Left renal cortex interstitium (tissue), 4 donors: ENCODE results near the gene IKZF1. TPM values are rescaled to one million over a fixed set of nuclear protein-coding genes. Genes with fewer than 3 reads are reported as not detected.

Experiments used
- DNase-seq, 4 donors: peaks; one replicate each; pipeline ENCODE4 v3.0.0-alpha.2; 2013; ENCODE audit warnings: low read depth in 4 of 4, low spot score in 2 of 4, missing footprints in 1 of 4
- polyA plus RNA-seq, 4 donors: library from polyadenylated mRNA; unstranded; fragments of 120-200 nt; gene quantifications; one replicate each; pipeline ENCODE4 v1.2.1, GENCODE V29; 2013; ENCODE audit not compliant: insufficient read length in 4 of 4

The IKZF1 gene
- polyA plus RNA-seq, 4 donors: 1.3 to 2.5 (median 1.5) TPM

DNA sequence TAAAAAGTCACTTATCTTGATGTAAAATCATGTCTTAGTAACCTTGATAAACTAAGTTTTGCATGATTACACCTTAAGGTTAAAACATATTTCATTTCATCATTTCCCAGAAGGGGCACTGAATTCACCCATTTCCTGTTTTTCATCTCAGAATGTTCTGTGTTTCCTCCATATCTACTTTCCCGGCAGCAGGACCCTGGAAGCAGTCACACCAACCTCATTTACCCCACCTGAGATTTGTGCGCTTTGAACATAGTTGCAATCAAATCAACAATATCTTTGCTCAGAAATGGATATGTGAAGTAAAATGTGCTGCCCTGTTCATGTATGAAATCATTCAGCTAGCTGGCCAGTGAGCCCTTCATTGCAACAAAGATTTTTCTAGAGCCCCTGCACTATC, 46.8 kb downstream of the IKZF1 start:
- DNase-seq: no peak

DNA sequence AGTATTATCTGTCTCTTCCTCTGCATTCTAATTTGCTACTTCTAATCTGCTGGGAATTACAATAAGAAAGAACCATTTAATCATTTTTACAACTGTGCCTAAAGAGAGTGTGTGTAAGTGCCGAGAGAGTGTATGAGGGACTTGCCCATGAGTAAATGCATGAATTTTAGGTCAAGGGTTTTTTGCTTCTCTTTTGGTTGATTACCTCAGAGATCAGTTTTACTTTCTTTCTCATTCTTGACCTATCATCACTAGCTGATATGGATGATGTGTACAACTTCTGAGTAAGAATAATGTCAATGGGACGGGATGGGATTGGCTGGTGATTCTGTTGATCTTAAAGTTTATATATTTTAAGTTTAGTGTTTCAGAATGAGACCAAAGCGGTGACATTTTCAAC, 47.8 kb downstream of the IKZF1 start:
- DNase-seq: no peak

DNA sequence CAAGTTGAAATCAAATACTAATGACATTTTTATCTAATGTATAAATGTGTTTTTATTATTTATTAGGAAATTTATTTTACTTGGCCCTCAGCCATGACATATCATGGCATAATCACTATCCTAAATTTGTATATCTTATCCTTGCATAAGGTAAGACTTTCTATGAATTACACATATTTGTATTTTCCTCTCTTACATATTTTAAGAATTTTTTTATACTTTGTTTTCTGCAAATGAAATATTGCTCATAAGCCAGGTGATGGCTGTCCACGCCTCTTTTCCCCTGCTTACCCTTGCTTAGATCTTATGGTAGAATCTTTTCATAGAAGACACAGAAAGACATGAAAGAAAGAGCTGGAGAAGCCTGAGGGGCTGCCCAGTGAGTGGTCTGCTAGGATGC, 48.2 kb downstream of the IKZF1 start:
- no peak for DNase-seq

DNA sequence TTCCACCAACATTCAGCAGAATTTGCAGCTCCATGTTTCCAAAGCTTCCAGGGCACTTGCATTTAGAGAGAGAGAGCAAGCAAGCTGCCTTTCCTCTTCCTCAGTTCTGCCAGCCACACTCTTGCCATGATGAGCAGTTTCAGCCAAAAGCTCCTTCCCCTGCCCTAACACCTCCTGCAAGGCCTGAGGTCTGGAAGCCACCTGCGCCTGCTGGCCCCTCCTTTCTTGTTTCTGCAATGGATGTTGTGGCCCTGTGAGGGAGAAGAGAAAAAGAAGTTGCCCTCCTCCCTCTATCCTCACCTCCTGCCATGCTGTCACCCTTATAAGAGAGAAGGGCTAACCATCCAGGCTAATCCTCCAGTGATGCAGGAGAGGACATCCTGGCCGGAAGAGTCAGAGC, 48.7 kb downstream of the IKZF1 start:
- no peak for DNase-seq

DNA sequence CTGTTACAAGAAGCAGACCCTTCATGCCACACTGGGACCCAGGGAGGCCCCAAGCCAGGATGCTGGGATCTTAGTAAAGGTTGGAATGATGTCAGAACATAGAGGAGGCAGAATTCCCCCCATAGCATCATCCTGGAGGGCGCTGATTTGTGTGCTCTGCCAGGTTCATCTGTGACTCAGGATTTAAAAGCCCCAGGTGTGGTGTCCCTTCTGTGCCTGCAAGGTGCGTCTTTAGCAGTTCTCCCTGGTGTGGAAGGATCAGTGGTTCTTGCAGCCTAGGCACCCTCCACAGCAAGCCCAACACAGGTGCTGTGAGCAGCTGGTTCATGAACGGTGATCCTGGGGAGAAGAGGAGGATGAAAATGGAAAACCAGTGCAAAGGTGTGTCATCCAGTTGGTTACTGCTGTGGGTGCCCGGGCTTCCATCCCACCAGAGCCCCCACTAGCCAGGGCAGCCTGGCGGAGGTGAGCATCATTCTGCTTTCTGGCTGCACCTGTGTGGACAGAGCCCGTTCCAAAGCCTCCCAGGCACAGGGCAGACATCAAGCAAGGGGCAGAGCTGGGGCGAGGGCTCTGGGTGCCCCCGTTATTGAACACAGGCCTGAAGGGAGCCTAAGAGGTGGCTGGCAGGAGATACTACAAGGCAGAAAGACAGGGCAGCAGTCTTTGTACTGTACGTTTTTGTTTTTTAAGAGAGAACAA, 49.5 kb downstream of the IKZF1 start:
- DNase-seq: no peak

DNA sequence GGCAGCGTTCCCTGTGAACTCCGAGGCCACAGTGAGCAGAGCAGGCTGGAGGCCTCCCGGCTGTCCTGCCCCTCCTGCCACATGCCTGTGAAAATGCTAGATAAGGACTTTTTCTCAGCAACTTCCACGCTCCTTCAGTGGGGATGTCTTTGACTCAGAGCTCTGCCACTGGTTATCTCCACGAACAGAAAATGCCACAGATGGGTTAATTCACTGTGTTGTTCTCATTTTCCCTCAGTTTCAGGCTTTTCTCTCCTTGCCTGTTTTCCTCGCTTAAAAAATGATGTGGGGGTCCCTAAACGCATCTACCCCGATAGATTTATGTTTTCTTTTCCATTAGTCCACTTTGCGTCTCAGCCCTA, 51.3 kb downstream of the IKZF1 start:
- no peak for DNase-seq

DNA sequence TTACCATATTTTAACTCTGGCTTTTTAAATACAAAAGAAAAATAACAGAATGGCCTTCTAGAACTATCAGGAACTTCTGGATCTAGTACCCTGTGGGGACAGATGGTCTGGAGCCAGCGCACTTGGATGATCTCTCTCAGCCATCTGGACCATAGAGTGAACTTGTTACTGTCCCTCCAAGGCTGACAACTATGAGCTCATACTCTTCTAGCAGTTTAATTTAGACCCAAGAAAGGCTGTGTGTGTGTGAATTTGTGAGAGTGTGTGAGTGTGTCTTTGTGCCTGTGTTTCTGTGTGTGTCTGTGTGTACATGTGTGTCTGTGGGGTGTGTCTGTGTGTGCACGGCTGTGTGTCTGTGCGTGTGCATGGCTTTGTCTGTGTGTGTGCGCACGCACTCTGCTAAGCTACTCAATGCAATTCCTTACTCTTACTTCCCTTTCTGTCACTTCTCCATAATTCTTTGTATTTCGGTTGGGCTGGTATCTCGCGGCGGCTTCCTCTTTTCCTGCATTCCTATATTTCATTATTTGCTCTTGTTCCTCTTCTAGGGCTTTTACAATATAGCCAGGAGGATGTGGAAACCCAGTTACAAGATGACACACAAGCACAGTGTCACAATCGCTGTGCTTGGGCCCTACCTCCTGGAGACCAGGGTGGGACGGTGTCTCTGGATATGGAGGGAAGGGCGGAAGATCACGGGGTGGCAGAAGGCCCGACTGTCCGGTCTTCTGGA, 51.9 kb downstream of the IKZF1 start:
- DNase-seq: no peak

DNA sequence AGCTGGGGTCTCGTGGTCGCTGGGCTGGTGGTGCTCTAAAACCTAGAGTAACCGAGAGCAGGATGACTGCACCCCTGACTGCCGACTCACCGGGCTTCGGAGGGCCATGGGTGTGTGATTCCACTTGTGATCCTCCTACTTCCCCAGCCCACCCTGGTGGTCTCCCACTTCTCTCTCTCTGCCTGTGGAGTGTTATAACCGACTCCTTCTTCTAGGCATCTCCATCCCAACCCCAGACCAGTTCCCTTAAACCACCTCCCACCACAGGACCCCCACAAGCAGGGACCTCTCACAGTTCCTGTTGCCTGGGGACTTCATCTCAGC, 52.4 kb downstream of the IKZF1 start:
- no peak for DNase-seq

DNA sequence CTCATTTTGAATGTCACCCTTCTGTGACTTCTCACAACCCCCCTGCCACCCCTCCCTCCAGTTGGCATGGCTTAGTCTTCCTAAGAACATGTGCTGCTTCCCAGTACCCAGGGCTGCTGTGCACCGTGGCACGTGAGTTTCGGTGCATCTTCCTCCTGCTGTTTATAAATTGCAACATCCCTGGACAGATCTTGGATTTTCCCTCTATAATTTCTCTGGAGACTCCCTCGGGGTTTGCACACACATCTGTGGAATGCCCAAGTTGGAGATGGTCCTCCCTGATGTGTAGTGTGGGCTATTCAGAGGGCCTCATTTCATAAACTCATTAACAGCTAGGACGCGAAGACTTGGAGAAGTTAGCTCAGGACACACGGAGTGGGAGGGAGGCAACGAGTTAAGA, 52.9 kb downstream of the IKZF1 start:
- DNase-seq: no peak

DNA sequence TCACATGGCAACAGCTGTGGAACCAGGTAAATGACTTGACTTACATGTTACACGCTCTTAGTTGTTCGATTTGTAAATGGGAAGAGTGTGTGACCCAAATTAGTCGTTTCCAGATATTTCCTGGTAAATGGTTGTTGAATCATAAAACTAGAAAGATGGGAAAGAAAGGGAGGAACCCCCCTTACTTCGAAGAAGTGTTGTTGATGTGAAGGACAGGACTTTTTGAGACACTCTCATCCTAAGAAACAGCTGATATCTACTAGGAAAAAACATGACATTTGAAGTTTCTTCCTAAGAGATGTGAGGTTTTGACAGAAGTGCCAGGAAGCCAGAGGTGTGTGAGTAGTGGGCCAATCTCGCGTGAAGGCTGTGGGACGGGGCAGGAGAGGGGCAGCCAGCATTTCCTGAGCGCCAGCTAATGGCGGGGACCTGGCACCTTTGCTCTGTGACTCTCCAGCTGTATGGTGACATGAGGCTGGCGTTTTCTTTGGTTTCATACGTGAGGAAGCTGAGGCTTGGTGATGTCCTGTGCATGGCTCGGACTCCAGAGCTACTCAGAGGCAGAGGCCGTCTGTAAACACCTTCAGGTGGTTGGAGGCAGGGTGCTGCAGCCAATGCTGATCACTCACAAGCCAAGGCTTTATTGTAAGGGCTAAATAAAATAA, 53.7 kb downstream of the IKZF1 start:
- DNase-seq: no peak

DNA sequence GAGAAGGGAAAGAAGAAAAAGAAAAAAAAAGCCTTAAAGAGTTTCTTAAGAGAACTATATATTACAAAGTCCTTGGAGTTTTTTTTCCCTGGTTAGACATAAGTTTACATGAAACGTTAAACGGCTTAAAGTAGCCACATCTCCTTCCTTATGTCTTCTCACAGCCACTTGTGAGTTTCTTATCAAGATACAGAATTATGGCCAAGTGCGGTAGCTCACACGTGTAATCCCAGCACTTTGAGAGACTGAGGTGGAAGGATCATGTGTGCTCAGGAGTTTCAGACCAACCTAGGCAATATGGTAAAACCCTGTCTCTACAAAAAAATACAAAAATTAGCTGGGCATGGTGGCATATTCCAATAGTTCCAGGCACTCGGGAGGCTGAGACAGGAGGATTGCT, 54.3 kb downstream of the IKZF1 start:
- DNase-seq: no peak

DNA sequence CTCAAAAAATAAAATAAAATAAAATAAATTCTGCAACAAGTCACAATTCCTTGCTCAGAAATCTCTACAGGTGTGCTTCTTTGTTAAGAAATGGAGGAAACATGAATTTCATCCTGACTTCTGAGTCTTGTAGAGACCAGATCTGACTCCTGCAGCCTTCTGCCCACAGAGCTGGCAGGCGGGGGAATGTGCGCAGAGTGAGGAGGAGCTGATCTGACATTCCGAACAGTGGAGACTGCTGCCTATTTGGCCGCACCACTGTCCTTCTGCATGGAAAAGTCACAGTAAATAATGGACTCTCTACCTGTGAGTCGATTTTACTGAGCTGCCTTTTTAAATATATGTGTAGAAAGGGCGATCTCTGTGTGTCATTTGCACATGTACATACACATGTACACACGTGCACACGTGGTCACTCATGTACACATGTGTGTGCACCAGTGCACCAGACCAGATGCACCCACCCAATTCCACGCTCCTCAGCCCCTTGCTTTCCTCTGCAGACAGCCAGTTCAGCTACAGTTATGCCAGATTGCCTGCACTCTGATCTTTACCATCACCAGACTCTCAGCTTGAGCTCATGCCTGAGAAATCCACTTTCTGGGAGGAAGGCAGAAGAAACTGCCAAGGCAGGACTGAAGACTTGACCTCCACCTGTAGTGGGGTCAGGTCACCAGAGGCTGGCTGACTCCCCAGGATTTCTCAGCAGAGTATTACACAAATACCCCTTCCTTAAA, 54.9 kb downstream of the IKZF1 start:
- no peak for DNase-seq

DNA sequence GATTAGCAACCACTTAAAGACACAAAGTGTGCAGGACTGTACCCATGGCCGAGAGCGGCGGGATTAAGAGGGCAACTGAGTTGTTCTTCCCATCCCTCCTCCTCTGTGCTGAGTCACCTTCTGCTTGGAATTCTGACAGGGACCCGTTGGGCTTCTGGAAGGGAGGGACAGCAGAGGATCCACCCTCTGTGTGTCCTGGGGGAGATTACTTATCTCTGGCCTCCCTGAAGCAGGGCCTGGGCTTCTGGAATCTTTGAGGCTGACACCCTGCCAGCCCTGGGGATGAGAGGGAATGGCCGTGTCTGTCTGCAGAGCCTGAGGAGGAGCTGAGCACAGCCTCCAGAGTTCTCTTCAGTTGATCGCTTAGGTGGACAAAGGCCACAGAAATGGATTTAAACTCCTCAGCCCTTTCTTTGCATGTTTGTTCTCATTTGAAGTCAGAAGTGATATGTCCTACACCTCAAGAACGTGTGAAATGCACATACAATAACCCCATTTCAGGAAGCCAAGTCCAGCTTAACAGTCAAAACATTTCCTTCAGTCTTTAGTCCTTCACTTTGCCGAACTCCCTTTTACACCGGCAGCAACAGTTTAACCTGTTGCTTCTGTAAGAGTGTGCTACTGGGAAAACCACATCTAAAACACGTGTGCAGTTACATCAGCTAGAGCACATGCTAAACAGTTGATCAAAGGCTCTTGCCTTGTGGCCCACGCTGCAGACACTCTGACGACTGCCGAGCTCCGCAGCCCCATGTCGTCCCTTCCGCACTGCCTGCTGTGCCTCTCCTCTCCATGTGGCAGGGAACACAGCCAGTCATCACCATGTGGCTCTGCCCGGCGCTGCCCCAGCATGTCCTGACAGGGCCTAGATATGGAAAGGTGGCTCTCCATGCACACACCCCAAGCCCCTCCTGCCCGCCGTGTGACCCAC, 55.7 kb downstream of the IKZF1 start:
- no peak for DNase-seq

DNA sequence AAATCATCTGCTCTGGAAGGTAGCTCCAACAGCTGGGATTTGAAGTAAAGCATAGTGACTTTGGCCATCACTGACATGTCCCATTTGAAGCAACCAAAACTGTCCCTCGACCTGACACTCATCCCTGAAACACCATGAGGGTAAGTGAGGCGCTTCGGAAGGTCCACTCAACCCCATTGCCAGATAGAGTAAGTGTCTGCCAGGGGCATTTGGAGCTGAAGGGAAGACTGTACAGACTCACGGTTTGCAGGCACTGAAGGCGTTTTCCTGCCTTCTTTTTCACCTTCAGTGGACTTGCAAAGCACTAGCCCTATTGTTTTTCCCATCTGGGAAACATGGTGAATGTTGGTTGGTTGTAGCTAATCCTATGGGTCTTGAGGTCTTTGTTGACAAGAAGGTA, 57.6 kb downstream of the IKZF1 start:
- no peak for DNase-seq

DNA sequence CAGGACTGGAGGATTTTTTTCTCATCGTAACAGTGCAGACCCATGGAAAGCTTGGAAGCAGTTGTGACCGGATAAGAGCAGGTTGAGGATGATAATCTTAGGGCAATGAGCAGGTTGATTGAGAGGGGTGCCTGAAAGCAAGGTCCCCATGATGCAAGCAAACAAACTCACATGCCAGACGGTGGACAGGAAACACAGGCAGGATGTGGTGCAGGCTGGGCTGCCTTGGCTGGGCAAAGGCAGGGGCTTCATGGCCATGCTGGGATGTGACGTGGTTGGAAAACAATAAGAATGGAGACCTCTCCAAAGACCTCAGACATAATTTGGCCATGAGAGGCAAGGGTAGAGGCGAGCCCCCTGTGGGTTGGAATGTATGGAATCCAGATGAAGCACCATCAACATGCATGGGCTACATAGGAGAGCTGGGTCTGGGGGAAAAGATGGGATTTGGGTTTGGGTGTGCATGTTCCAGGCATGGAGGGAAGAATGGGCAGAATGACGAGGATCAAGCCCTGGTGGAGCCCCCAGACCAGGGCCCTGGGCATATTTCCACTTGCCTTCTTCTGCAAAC, 58.3 kb downstream of the IKZF1 start:
- DNase-seq: no peak

DNA sequence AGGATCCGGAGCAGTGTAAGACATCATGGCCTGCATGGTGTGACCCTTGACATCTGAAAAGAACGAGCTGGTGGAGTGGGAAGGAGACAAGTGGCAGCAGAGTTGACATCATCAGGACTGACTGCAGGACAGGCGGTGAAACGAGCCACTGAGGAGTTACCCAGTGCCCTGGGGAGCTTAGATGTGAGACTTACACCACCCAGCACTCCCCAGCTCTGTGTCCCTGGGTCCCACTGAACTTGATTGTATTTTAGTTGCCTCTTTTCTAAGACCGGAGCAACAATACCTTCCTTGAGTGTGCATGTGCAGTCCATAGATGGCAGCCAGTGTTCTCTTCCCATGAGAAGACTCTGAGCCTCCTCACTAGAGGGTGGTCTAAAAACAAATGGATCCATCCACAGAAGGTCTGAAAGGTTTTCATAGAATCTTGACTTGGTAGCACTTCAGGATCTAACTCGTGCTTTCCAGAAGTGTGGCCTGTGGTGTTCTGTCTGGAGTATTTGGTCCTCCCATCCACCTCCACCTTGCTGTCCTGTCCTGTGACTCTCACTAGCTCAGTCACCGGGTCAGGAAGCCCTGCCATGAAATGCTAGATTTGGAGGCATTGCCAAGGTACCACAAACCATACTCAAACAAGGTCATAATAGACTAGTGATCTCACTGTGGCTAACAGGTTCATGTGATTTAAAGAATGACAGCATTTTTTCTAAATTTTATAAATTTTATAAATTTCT, 59.0 kb downstream of the IKZF1 start:
- DNase-seq: no peak

DNA sequence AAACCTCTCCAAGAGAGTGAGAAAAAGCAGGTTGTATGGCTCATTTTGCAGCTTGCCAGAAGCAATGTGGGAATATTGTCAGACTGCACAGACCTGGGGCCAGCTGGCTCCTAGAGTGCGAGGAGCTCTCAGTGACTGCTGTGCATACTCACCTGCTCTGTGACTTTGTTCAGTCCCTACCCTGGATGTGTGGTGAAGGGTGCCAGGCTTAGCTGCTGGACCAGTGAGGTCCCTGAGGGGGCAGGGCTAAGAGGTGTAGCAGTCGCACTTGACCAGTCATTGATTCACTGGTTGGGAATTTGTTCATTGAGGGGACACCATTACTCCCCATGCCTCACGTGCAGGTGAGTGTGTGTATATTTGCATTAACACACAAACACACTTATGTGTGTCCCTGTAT, 60.1 kb downstream of the IKZF1 start:
- no peak for DNase-seq

DNA sequence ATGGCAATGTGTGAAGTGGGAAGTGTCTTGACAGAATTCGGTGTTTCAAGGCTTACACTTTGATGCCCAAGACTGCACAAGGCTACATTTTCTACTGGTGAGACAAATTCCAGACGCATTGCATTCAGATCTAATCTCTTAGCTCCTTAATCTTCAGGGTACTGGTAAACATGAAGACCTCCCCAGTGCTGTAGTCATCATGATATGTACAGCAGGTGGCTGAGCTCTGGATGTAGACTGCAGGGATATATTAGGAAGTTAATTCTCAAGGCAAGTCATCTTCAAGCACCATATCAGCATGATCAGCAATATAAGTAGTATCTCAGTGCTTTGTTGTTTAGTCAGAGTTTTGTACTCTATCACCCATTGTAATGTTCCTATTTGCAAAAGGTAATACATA, 61.8 kb downstream of the IKZF1 start:
- no peak for DNase-seq

DNA sequence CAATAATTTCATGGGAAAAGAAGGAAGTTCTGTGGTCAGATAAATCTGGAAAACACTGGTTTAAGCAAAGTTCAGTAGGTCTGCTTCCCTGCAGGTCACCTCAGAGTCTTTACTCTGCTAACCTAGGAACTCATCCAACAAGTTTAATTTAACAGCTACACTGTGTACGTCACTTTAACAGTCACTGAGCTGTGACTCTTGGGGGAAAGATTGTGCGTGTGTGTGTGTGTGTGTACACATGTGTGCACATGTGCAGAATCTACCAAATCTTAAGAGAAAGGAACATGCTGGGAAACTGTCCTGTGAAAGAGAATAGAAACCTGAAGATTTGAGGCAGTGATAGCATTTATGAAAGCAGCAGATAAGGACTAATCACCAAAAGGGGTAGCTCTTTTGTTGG, 62.6 kb downstream of the IKZF1 start:
- no peak for DNase-seq
